Adrenal gland (tissue), 12 donors: Measurements from ENCODE around the gene ZNF578. TPM values are rescaled to one million over a fixed set of nuclear protein-coding genes. Genes with fewer than 3 reads are reported as not detected.
"Not testable (repeated sequence)": the region's sequence is repeated elsewhere in the genome, so short reads cannot be mapped to it uniquely, and the experiment has no call there.

Source experiments
- DNase-seq, 7 donors: peaks; one replicate each; pipeline ENCODE4 v3.0.0-alpha.2; 2019 to 2020
- H3K27ac ChIP-seq, 5 donors: fragments of 200-600 bp; sonication (generic) in 4 of 5; 1 replicate in 3 of 5; 2 replicates in 2 of 5; pipeline versions ENCODE4 v1.5.1 to v1.8.0; 2016 to 2020; ENCODE audit warnings: mild to moderate bottlenecking in 1 of 5
- H3K27me3 ChIP-seq: fragments of 200-600 bp; 2 replicates; pipeline ENCODE4 v1.8.0; 2021
- H3K36me3 ChIP-seq, 2 donors: fragments of 200-600 bp; replicated peaks in 1 of 2; 1 replicate in 1 of 2; 2 replicates in 1 of 2; pipeline versions ENCODE4 v1.5.1 to v1.8.0; 2018 to 2022
- H3K4me1 ChIP-seq, 2 donors: fragments of 200-600 bp; replicated peaks in 1 of 2; 1 replicate in 1 of 2; 2 replicates in 1 of 2; pipeline versions ENCODE4 v1.5.1 to v1.8.0; 2018 to 2021
- H3K4me3 ChIP-seq, 4 donors: fragments of 200-600 bp; sonication (generic) in 3 of 4; one replicate each; pipeline ENCODE4 v1.5.1; 2016 to 2018
- H3K9me3 ChIP-seq, 3 donors: fragments of 200-600 bp; sonication (generic) in 1 of 3; replicated peaks in 1 of 3; 1 replicate in 2 of 3; 2 replicates in 1 of 3; pipeline versions ENCODE4 v1.5.1 to v1.8.0; 2016 to 2021
- POLR2A ChIP-seq, 2 donors: fragments of 450-650 bp; IDR thresholded peaks; one replicate each; pipeline ENCODE4 v1.6.1; 2017; ENCODE audit warnings: antibody characterized with exemption in 2 of 2, mild to moderate bottlenecking in 2 of 2, moderate library complexity in 1 of 2
- WGBS, 4 donors: extraction: QIAGEN DNeasy Blood & Tissue Kit in 2 of 4; methylation state at CpG; one replicate each; pipeline versions ENCODE4 v1.1.5 to v1.1.7; 2013 to 2017; 5-methylcytosine and 5-hydroxymethylcytosine counted together
- intact Hi-C, 2 donors: fragments of 100-400 bp; cut with DNase I; formaldehyde crosslinking; loops; one replicate each; pipeline versions ENCODE4 v1.14.1 to v1.15.0; 2022 to 2023
- polyA plus RNA-seq, 3 donors: library from polyadenylated mRNA; stranded (reverse); fragments of 200-250 nt in 2 of 3; fragments of 350-450 nt in 1 of 3; fragmentation: Illumina TruSeq in 1 of 3; extraction: RNeasy Lipid Tissue Mini Kit (QIAGEN cat#74804) in 1 of 3; gene quantifications; one replicate each; pipeline ENCODE4 v1.2.3, GENCODE V29; 2013 to 2014
- total RNA-seq, 9 donors: library from RNA; depleted of rRNA in 4 of 9; stranded (reverse); fragments of >200 nt in 4 of 9; fragments of 120-200 nt in 1 of 9; fragmentation: NEBNext Ultra II Directional in 1 of 9; extraction: Animal tissue kit (Norgen Biotek cat#: 25700) in 1 of 9; gene quantifications; one replicate each; pipeline versions ENCODE4 v1.1.0 to v1.2.4, GENCODE V29; 2013 to 2023
- TF ChIP-seq, protein P1 (sequence below), 6 experiments: fragments of 450-650 bp in 4 of 6; fragments of 200-600 bp in 2 of 6; sonication (generic) in 1 of 6; IDR thresholded peaks; 1 replicate in 5 of 6; 2 replicates in 1 of 6; pipeline versions ENCODE4 v1.5.1 to v1.8.0; 2016 to 2021; ENCODE audit warnings: antibody characterized with exemption in 6 of 6, mild to moderate bottlenecking in 2 of 6, moderate library complexity in 1 of 6
- donor health status: healthy with polysubstance abuse.
- donor health status: Bipolar disorder and iron deficiency.
- donor health status: DM: yes; HTN: yes; CAD: no.
- donor health status: DM: no; HTN: no; CAD: no.
- donor health status: DM: no; HTN: no; CAD: no.
- donor health status: DM: yes; HTN: yes; CAD: no.

Gene ZNF578
- total and polyA plus RNA-seq, 12 donors = 0.09 to 5.3 (median 1.1) TPM

DNA sequence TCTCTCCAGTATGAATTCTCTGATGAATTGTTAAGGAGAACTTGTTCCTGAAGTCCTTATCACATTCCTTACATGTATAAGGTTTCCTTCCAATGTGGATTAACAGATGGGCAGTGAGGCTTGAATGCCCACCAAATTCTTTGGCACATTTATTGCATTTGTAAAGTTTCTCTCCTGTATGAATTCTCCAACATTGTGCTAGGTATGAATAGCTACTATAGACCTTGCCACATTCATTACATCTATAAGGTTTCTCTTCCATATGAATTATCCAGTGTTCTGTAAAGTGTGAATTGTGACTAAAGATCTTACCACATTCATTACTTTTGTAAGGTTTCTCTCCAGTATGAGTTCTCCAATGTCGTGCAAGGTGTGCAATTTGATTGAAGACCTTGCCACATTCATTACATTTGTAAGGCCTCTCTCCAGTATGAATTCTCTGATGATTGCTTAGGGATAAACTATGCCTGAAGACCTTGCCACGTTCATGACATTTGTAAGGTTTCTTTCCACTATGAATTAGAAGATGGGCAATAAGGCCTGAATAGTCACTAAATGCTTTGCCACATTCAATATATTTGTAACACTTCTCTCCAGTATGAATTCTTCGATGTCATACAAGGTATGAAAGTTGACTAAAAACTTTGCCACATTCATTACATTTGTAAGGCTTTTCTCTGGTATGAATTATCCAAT lies 20.4 kb downstream of the ZNF578 start:
- H3K4me3 ChIP-seq = no peak overlapping the region
- H3K27ac ChIP-seq = no peak overlapping the region
- 89 to 95% (median 92%) methylated on average over 3 of the region's 3 CpGs for WGBS, 4 donors
- DNase-seq = no peak
- no peaks in the 10 kb centered on the region for H3K4me1 ChIP-seq
- H3K9me3 ChIP-seq = peaks cover 9 to 96% (median 45%) of the 10 kb centered on the region in 3 donors
- no peak for TF ChIP-seq POLR2A (IDR thresholded peaks at IDR 0.05)
- TF ChIP-seq, protein P1, sequence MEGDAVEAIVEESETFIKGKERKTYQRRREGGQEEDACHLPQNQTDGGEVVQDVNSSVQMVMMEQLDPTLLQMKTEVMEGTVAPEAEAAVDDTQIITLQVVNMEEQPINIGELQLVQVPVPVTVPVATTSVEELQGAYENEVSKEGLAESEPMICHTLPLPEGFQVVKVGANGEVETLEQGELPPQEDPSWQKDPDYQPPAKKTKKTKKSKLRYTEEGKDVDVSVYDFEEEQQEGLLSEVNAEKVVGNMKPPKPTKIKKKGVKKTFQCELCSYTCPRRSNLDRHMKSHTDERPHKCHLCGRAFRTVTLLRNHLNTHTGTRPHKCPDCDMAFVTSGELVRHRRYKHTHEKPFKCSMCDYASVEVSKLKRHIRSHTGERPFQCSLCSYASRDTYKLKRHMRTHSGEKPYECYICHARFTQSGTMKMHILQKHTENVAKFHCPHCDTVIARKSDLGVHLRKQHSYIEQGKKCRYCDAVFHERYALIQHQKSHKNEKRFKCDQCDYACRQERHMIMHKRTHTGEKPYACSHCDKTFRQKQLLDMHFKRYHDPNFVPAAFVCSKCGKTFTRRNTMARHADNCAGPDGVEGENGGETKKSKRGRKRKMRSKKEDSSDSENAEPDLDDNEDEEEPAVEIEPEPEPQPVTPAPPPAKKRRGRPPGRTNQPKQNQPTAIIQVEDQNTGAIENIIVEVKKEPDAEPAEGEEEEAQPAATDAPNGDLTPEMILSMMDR (IDR thresholded peaks at IDR 0.05) = no peak
- intact Hi-C loops = no loop called here
- no peaks in the 10 kb centered on the region for H3K27me3 ChIP-seq
- no peaks in the 10 kb centered on the region for H3K36me3 ChIP-seq

DNA sequence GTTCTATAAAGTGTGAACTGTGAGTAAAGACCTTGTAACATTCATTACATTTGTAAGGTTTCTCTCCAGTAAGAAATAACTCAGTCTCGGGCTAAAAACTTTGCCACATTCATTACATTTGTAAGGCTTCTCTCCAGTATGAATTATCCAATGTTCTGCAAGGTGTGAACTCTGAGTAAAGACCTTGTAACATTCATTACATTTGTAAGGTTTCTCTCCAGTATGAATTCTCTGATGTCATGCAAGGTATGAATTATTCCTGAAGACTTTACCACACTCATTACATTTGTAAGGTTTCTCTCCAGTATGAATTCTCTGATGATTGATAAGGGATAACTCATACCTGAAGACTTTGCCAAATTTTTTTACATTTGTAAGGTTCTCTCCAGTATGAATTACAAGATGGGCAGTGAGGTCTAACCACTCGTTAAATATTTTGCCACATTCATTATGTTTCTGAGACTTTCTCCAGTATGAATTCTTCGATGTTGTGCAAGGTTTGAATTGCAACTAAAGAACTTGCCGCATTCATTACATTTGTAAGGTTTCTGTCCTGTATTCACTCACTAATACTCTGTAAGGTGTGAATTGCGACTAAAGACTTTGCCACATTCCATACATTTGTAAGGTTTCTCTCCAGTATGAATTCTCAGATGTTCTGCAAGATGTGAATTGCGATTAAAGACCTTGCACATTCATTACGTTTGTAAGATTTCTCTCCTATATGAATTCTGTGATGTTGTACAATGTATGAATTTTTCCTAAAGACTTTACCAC lies 21.2 kb downstream of the ZNF578 start:
- Histone ChIP-seq H3K27me3 (no peaks in the 10 kb centered on the region), H3K4me1 (no peaks in the 10 kb centered on the region), H3K36me3 (no peaks in the 10 kb centered on the region), H3K9me3 (peaks cover 9 to 98% (median 41%) of the 10 kb centered on the region in 3 donors), H3K27ac (no peak overlapping the region), H3K4me3 (peak overlapping the region in 1 of 4 donors; percentile 15)
- TF ChIP-seq, protein P1 (IDR thresholded peaks at IDR 0.05) = no peak
- TF ChIP-seq POLR2A (IDR thresholded peaks at IDR 0.05) = no peak
- no peak for DNase-seq
- 91 to 95% (median 94%) methylated on average over 7 of the region's 7 CpGs for WGBS, 4 donors
- intact Hi-C loops = no loop called here

DNA sequence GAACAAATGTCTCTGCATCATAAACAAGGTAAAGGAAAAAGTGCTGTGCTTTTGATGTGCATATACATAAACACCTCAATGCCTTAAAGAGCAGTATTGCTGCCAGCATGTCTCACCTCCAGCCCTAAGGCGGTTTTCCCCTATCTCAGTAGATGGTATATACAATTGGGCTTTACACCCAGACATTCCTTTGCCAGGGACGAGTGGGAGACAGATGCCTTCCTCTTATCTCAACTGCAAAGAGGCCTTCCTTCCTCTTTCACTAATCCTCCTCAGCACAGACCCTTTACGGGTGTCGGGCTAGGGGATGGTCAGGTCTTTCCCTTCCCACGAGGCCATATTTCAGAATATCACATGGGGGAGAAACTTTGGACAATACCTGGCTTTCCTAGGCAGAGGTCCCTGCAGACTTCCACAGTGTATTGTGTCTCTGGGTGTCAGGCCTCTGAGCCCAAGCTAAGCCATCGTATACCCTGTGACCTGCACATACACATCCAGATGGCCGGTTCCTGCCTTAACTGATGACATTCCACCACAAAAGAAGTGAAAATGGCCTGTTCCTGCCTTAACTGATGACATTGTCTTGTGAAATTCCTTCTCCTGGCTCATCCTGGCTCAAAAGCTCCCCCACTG lies 30.9 kb downstream of the ZNF578 start:
- intact Hi-C loops = loop anchor here in 1 of 2 donors (10.0 kb wide), 1 partner anchor 741 kb away; no protein-coding TSS in a partner anchor
- 46 to 54% (median 49%) methylated on average over 4 to 7 of the region's 7 CpGs for WGBS, 4 donors
- DNase-seq, H3K27ac ChIP-seq, H3K36me3 ChIP-seq, H3K27me3 ChIP-seq, H3K4me3 ChIP-seq, H3K4me1 ChIP-seq: not testable (repeated sequence)
- H3K9me3 ChIP-seq = peaks cover 0 to 17% (median 0%) of the 10 kb centered on the region in 3 donors

DNA sequence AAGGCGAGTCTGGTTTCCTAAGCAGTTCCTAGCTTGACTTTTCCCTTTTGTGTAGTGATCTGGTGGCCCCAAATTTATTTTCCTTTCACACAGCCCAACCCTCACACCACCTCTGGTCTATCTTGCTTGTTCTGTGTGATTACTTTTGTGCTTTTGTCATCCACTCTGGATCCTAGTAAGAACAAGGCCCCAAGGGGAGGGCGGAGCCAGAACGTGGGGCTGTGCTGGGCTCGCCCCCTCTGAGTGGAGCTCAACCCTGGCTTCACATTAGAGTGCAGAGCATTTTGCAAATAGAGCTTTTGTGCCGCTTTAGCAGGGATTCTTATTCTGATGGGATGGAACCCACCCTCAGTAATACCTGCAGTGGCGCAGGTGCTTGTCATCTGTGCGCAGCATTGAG lies 31.7 kb downstream of the ZNF578 start:
- H3K9me3 ChIP-seq = peaks cover 0 to 15% (median 0%) of the 10 kb centered on the region in 3 donors
- 43 to 57% (median 48%) methylated on average over 7 of the region's 7 CpGs for WGBS, 4 donors

DNA sequence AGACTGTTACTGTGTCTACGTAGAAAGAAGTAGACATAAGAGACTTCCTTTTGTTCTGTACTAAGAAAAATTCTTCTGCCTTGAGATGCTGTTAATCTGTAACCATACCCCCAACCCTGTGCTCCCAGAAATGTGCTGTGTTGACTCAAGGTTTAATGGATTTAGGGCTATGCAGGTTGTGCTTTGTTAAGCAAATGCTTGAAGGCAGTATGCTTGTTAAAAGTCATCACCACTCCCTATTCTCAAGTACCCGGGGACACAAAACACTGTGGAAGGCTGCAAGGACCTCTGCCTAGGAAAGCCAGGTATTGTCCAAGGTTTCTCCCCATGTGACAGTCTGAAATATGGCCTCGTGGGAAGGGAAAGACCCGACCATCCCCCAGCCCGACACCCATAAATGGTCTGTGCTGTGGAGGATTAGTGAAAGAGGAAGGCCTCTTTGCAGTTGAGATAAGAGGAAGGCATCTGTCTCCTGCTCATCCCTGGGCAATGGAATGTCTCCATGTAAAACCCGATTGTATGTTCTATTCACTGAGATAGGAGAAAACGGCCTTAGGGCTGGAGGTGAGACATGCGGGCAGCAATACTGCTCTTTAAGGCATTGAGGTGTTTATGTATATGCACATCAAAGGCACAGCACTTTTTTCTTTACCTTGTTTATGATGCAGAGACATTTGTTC lies 32.3 kb downstream of the ZNF578 start:
- H3K4me3 ChIP-seq, H3K27me3 ChIP-seq, H3K27ac ChIP-seq, DNase-seq, H3K4me1 ChIP-seq, H3K36me3 ChIP-seq: not testable (repeated sequence)
- intact Hi-C loops = loop anchor here in 1 of 2 donors (10.0 kb wide), 1 partner anchor 739 kb away; no protein-coding TSS in a partner anchor
- 8 to 12% (median 11%) methylated on average over 7 to 8 of the region's 8 CpGs for WGBS, 4 donors
- H3K9me3 ChIP-seq = peaks cover 0 to 13% (median 0%) of the 10 kb centered on the region in 3 donors

More for the DNA sequence above, 31.7 kb downstream of the ZNF578 start:
- H3K27me3 ChIP-seq, DNase-seq, H3K4me1 ChIP-seq, H3K36me3 ChIP-seq, H3K27ac ChIP-seq, H3K4me3 ChIP-seq: not testable (repeated sequence)
- intact Hi-C loops = loop anchor here in 1 of 2 donors (10.0 kb wide), 1 partner anchor 740 kb away; no protein-coding TSS in a partner anchor
